Smooth muscle cell (in vitro differentiated cells): Measurements from ENCODE around the gene EFR3B. TPM values are rescaled to one million over a fixed set of nuclear protein-coding genes. Genes with fewer than 3 reads are reported as not detected.
"Not testable (repeated sequence)": the region's sequence is repeated elsewhere in the genome, so short reads cannot be mapped to it uniquely, and the experiment has no call there.

Experiments
- DNase-seq: peaks from one replicate; lab custom pipeline; 2025; ENCODE audit not compliant: unreplicated experiment; lab: John Stamatoyannopoulos, UW
- H2AFZ ChIP-seq: fragments of 200-600 bp; sonication (generic); 2 replicates; pipeline ENCODE4 v1.6.0; 2016; ENCODE audit warnings: antibody characterized with exemption, low read depth, mild to moderate bottlenecking
- H3F3A ChIP-seq: fragments of 200-600 bp; sonication (generic); 2 replicates; pipeline ENCODE4 v1.6.0; 2017; ENCODE audit warnings: antibody characterized with exemption, low read depth
- H3K27ac ChIP-seq: fragments of 200-600 bp; sonication (generic); 2 replicates; pipeline ENCODE4 v1.5.1; 2016; ENCODE audit warnings: low read depth, mild to moderate bottlenecking
- H3K27me3 ChIP-seq: fragments of 200-600 bp; sonication (generic); 2 replicates; pipeline ENCODE4 v1.6.1; 2016; ENCODE audit warnings: low read depth, mild to moderate bottlenecking
- H3K36me3 ChIP-seq: fragments of 200-600 bp; sonication (generic); 2 replicates; pipeline ENCODE4 v1.5.1; 2016; ENCODE audit warnings: low read depth
- H3K4me1 ChIP-seq: fragments of 200-600 bp; sonication (generic); 2 replicates; pipeline ENCODE4 v1.5.1; 2016; ENCODE audit warnings: low read depth
- H3K4me2 ChIP-seq: fragments of 200-600 bp; sonication (generic); 2 replicates; pipeline ENCODE4 v1.6.0; 2016; ENCODE audit warnings: mild to moderate bottlenecking
- H3K4me3 ChIP-seq: fragments of 200-600 bp; sonication (generic); 2 replicates; pipeline ENCODE4 v1.5.1; 2016; ENCODE audit warnings: mild to moderate bottlenecking
- H3K79me2 ChIP-seq: fragments of 200-600 bp; sonication (generic); 2 replicates; pipeline ENCODE4 v1.6.0; 2016; ENCODE audit warnings: low read depth, mild to moderate bottlenecking
- H3K9ac ChIP-seq: fragments of 200-600 bp; sonication (generic); 2 replicates; pipeline ENCODE4 v1.6.0; 2016; ENCODE audit warnings: low read depth
- H3K9me3 ChIP-seq: fragments of 200-600 bp; sonication (generic); replicated peaks from 2 replicates; pipeline ENCODE4 v1.5.1; 2016; ENCODE audit warnings: low read depth
- H4K20me1 ChIP-seq: fragments of 200-600 bp; sonication (generic); 2 replicates; pipeline ENCODE4 v1.6.0; 2016; ENCODE audit warnings: low read depth
- WGBS: methylation state at CpG from one replicate; pipeline ENCODE4 v1.1.7; 2016; ENCODE audit warnings: low lambda C conversion rate; 5-methylcytosine and 5-hydroxymethylcytosine counted together
- polyA plus RNA-seq: library from polyadenylated mRNA; unstranded; fragments of >200 nt; fragmentation: Nextera tagmentation; extraction: Ambion mirVana; gene quantifications from 2 replicates; pipeline ENCODE4 v1.2.1, GENCODE V29; 2016
- total RNA-seq: library from RNA; depleted of rRNA; stranded (reverse); fragments of >200 nt; gene quantifications from 2 replicates; pipeline ENCODE4 v1.2.3, GENCODE V29; 2014
- TF ChIP-seq, protein P1 (sequence below): fragments of 200-600 bp; sonication (generic); IDR thresholded peaks from 2 replicates; pipeline ENCODE4 v1.5.1; 2017; ENCODE audit warnings: borderline replicate concordance, mild to moderate bottlenecking, antibody characterized with exemption; ENCODE audit not compliant: insufficient read depth, poor library complexity, severe bottlenecking

The EFR3B gene
- total and polyA plus RNA-seq, 2 experiments from 2014 or later = 4.0 to 5.2 TPM

- Histone ChIP-seq H3K9ac (no peak overlapping the region), H3K9me3 (no peaks in the 10 kb centered on the region), H3K4me2 (no peak overlapping the region), H3K79me2 (no peaks in the 10 kb centered on the region), H3K27ac (no peak overlapping the region), H4K20me1 (no peaks in the 10 kb centered on the region), H3K36me3 (no peaks in the 10 kb centered on the region), H2AFZ (no peak overlapping the region), H3K4me3 (no peak overlapping the region), H3K4me1 (peaks cover 2% of the 10 kb centered on the region), H3K27me3 (no peaks in the 10 kb centered on the region), H3F3A (no peaks in the 10 kb centered on the region)
- no peak for DNase-seq
- TF ChIP-seq, protein P1, sequence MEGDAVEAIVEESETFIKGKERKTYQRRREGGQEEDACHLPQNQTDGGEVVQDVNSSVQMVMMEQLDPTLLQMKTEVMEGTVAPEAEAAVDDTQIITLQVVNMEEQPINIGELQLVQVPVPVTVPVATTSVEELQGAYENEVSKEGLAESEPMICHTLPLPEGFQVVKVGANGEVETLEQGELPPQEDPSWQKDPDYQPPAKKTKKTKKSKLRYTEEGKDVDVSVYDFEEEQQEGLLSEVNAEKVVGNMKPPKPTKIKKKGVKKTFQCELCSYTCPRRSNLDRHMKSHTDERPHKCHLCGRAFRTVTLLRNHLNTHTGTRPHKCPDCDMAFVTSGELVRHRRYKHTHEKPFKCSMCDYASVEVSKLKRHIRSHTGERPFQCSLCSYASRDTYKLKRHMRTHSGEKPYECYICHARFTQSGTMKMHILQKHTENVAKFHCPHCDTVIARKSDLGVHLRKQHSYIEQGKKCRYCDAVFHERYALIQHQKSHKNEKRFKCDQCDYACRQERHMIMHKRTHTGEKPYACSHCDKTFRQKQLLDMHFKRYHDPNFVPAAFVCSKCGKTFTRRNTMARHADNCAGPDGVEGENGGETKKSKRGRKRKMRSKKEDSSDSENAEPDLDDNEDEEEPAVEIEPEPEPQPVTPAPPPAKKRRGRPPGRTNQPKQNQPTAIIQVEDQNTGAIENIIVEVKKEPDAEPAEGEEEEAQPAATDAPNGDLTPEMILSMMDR = no peak
- WGBS = 92% methylated on average over 7 of the region's 7 CpGs
Measured at GRCh38 chr2:25125189-25125588, 83.3 kb downstream of the EFR3B start.

DNA sequence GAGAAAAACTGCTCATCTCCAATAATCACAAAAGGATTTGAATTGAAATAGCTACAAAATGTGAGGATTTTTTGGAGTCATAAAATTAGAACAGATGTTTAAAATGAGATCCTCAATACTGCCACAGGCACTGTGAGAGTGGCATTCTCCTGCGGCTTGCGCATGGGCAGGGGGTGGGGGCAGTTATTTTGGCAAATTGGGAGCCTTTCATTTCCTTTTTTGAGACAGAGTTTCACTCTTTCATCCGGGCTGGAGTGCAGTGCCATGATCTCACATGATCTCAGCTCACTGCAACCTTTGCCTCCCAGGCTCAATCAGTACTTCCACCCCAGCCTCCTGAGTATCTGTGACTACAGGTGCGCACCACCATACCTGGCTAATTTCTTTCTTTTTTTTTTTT is 84.1 kb downstream of the EFR3B start:
- Histone ChIP-seq H3K27ac (no peak overlapping the region), H3K79me2 (no peaks in the 10 kb centered on the region), H3K27me3 (peaks cover 2% of the 10 kb centered on the region), H3K9me3 (no peaks in the 10 kb centered on the region), H3F3A (no peaks in the 10 kb centered on the region), H3K4me3 (no peak overlapping the region), H3K9ac (no peak overlapping the region), H2AFZ (no peak overlapping the region), H3K36me3 (no peaks in the 10 kb centered on the region), H3K4me2 (no peak overlapping the region), H3K4me1 (peaks cover 2% of the 10 kb centered on the region), H4K20me1 (no peaks in the 10 kb centered on the region)
- TF ChIP-seq, protein P1 = no peak
- no peak for DNase-seq
- WGBS = 93% methylated on average over 4 of the region's 4 CpGs

DNA sequence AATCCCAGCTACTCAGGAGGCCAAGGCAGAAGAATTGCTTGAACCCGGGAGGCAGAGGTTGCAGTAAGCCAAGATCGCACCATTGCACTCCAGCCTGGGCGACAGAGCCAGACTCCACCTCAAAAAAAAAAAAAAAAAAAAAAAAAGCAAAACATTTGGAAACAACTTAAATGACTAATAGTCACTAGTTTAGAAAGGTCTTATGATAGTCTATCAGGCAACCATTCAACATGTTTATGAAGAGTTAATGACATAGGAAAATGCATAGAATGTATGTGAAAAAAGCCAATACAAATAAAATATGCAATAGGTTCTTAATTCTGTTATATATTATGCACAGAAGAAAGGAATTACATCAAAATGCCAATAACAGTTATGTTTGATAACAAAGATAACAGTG is 85.2 kb downstream of the EFR3B start:
- 94% methylated on average over 3 of the region's 3 CpGs for WGBS
- not testable (repeated sequence) for H3K4me3 ChIP-seq, H2AFZ ChIP-seq, H3K27me3 ChIP-seq, H4K20me1 ChIP-seq, H3K4me1 ChIP-seq, H3K36me3 ChIP-seq, H3K4me2 ChIP-seq, DNase-seq, H3K9me3 ChIP-seq, H3K79me2 ChIP-seq, H3K9ac ChIP-seq, H3F3A ChIP-seq, H3K27ac ChIP-seq

- H3K4me1 ChIP-seq = peaks cover 14% of the 10 kb centered on the region
- no peak overlapping the region for H3K27ac ChIP-seq
- TF ChIP-seq, protein P1 = no peak
- no peaks in the 10 kb centered on the region for H3K9me3 ChIP-seq
- no peaks in the 10 kb centered on the region for H3F3A ChIP-seq
- H3K4me2 ChIP-seq = no peak overlapping the region
- no peak overlapping the region for H2AFZ ChIP-seq
- 87% methylated on average over 5 of the region's 5 CpGs for WGBS
- no peak overlapping the region for H3K9ac ChIP-seq
- DNase-seq = no peak
- H4K20me1 ChIP-seq = no peaks in the 10 kb centered on the region
- H3K36me3 ChIP-seq = no peaks in the 10 kb centered on the region
- no peaks in the 10 kb centered on the region for H3K79me2 ChIP-seq
- no peak overlapping the region for H3K4me3 ChIP-seq
- H3K27me3 ChIP-seq = peaks cover 6% of the 10 kb centered on the region
Measured at GRCh38 chr2:25127646-25128045, 85.8 kb downstream of the EFR3B start.
